HEK293T (cell line): Measurements from ENCODE around the gene ETV6.

Source experiments
- BHLHE40 ChIP-seq: fragments of 450-650 bp; IDR thresholded peaks from 2 replicates; pipeline ENCODE4 v1.6.1; 2016; ENCODE audit warnings: mild to moderate bottlenecking, moderate library complexity, borderline replicate concordance
- CTBP1 ChIP-seq: fragments of 450-650 bp; IDR thresholded peaks from 2 replicates; pipeline ENCODE4 v1.6.1; 2016; ENCODE audit warnings: borderline replicate concordance
- ELF4 ChIP-seq: fragments of 450-650 bp; IDR thresholded peaks from 2 replicates; pipeline ENCODE4 v1.6.1; 2017; ENCODE audit warnings: antibody characterized with exemption
- FOXA1 ChIP-seq: fragments of 450-650 bp; IDR thresholded peaks from 2 replicates; pipeline ENCODE4 v1.6.1; 2016; ENCODE audit warnings: mild to moderate bottlenecking
- FOXK2 ChIP-seq: fragments of 450-650 bp; IDR thresholded peaks from 2 replicates; pipeline ENCODE4 v1.6.1; 2016; ENCODE audit warnings: mild to moderate bottlenecking
- FOXM1 ChIP-seq: fragments of 450-650 bp; IDR thresholded peaks from 2 replicates; pipeline ENCODE4 v1.6.1; 2017; ENCODE audit warnings: mild to moderate bottlenecking, borderline replicate concordance
- HDGF ChIP-seq: fragments of 450-650 bp; IDR thresholded peaks from 2 replicates; pipeline ENCODE4 v1.6.1; 2017; ENCODE audit warnings: antibody characterized with exemption, borderline replicate concordance
- NFRKB ChIP-seq: fragments of 450-650 bp; IDR thresholded peaks from 2 replicates; pipeline ENCODE4 v1.6.1; 2016; ENCODE audit warnings: mild to moderate bottlenecking, moderate library complexity
- SUZ12 ChIP-seq: fragments of 450-650 bp; IDR thresholded peaks from 2 replicates; pipeline ENCODE4 v1.6.1; 2016; ENCODE audit warnings: mild to moderate bottlenecking

GRCh38 chr12:11777962-11778361 lies 128.5 kb downstream of the ETV6 start:
- TF ChIP-seq ELF4: no peak
- no peak for TF ChIP-seq FOXK2
- no peak for TF ChIP-seq FOXA1
- no peak for TF ChIP-seq SUZ12
- no peak for TF ChIP-seq FOXM1
- TF ChIP-seq NFRKB: no peak
- TF ChIP-seq BHLHE40: no peak
- no peak for TF ChIP-seq HDGF
- no peak for TF ChIP-seq CTBP1
